Loucy (cell line): ENCODE results near the gene MPDZ.

Experiments used
- H2AFZ ChIP-seq: fragments of 200-600 bp; sonication (generic); 2 replicates; pipeline ENCODE4 v1.6.0; 2016; ENCODE audit warnings: antibody characterized with exemption, mild to moderate bottlenecking, low read length, moderate library complexity
- H3F3A ChIP-seq: fragments of 200-600 bp; 2 replicates; pipeline ENCODE4 v1.6.0; 2016; ENCODE audit warnings: antibody characterized with exemption, low read depth, mild to moderate bottlenecking
- H3K27me3 ChIP-seq: fragments of 200-600 bp; sonication (generic); 2 replicates; pipeline ENCODE4 v1.6.1; 2014; ENCODE audit warnings: low read length, mild to moderate bottlenecking; ENCODE audit not compliant: insufficient read depth, poor library complexity, severe bottlenecking
- H3K36me3 ChIP-seq: fragments of 200-600 bp; sonication (generic); 2 replicates; pipeline ENCODE4 v1.6.1; 2016; ENCODE audit warnings: low read length; ENCODE audit not compliant: insufficient read depth
- H3K4me1 ChIP-seq: fragments of 200-600 bp; sonication (generic); 2 replicates; pipeline ENCODE4 v1.5.1; 2014; ENCODE audit warnings: low read length, mild to moderate bottlenecking; ENCODE audit not compliant: insufficient read depth, poor library complexity, severe bottlenecking
- H3K4me2 ChIP-seq: fragments of 200-600 bp; sonication (generic); 2 replicates; pipeline ENCODE4 v1.6.0; 2014; ENCODE audit warnings: antibody characterized with exemption, low read length, low read depth, mild to moderate bottlenecking; ENCODE audit not compliant: poor library complexity, severe bottlenecking
- H3K4me3 ChIP-seq: fragments of 200-600 bp; sonication (generic); 2 replicates; pipeline ENCODE4 v1.5.1; 2014; ENCODE audit warnings: low read length, mild to moderate bottlenecking, mixed read lengths; ENCODE audit not compliant: poor library complexity, severe bottlenecking
- H3K79me2 ChIP-seq: fragments of 200-600 bp; sonication (generic); 2 replicates; pipeline ENCODE4 v1.6.1; 2014; ENCODE audit warnings: low read length; ENCODE audit not compliant: insufficient read depth
- H3K9ac ChIP-seq: fragments of 200-600 bp; sonication (generic); 2 replicates; pipeline ENCODE4 v1.6.0; 2014; ENCODE audit warnings: mild to moderate bottlenecking, low read depth, low read length, moderate library complexity; ENCODE audit not compliant: poor library complexity, severe bottlenecking
- H3K9me2 ChIP-seq: fragments of 200-600 bp; sonication (generic); replicated peaks from 2 replicates; pipeline ENCODE4 v1.6.1; 2016; ENCODE audit warnings: low read depth, low read length, mixed read lengths
- H3K9me3 ChIP-seq: fragments of 200-600 bp; sonication (generic); 2 replicates; pipeline ENCODE4 v1.6.1; 2014; ENCODE audit warnings: mild to moderate bottlenecking, antibody characterized with exemption, low read length, low read depth; ENCODE audit not compliant: insufficient read depth
- H4K20me1 ChIP-seq: fragments of 200-600 bp; sonication (generic); 2 replicates; pipeline ENCODE4 v1.6.0; 2014; ENCODE audit warnings: antibody characterized with exemption, low read length, mild to moderate bottlenecking; ENCODE audit not compliant: insufficient read depth, poor library complexity, severe bottlenecking
- EZH2phosphoT487 ChIP-seq: fragments of 200-600 bp; IDR thresholded peaks from 2 replicates; pipeline ENCODE4 v1.6.1; 2018; ENCODE audit warnings: antibody characterized with exemption, mild to moderate bottlenecking, moderate library complexity, borderline replicate concordance
- TF ChIP-seq, protein P1 (sequence below): fragments of 200-600 bp; sonication (generic); conservative IDR thresholded peaks from 2 replicates; pipeline ENCODE4 v1.5.1; 2014; ENCODE audit warnings: mild to moderate bottlenecking, antibody characterized with exemption, low read length

MPDZ gene

DNA sequence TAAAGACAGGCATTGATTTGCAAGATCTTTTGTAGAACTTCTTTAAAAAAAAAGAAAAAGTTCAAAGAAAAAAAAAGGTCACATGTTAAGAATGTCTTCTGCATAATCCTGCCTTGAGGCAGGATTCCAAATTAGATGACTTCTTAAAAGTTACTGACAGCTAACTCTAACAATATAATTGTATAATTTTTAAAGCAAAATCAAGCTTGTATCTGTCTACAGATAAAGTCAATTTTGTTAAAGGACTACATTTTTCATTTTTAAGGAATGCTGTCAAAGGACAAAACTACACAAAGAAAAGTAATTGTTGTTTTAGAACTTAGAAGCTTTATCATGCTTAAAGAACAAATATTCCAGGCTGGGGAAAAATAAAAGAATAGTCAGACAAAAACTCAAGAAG lies 57.8 kb downstream of the MPDZ start:
- TF ChIP-seq, protein P1, sequence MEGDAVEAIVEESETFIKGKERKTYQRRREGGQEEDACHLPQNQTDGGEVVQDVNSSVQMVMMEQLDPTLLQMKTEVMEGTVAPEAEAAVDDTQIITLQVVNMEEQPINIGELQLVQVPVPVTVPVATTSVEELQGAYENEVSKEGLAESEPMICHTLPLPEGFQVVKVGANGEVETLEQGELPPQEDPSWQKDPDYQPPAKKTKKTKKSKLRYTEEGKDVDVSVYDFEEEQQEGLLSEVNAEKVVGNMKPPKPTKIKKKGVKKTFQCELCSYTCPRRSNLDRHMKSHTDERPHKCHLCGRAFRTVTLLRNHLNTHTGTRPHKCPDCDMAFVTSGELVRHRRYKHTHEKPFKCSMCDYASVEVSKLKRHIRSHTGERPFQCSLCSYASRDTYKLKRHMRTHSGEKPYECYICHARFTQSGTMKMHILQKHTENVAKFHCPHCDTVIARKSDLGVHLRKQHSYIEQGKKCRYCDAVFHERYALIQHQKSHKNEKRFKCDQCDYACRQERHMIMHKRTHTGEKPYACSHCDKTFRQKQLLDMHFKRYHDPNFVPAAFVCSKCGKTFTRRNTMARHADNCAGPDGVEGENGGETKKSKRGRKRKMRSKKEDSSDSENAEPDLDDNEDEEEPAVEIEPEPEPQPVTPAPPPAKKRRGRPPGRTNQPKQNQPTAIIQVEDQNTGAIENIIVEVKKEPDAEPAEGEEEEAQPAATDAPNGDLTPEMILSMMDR = no peak
- TF ChIP-seq EZH2phosphoT487 = no peak

DNA sequence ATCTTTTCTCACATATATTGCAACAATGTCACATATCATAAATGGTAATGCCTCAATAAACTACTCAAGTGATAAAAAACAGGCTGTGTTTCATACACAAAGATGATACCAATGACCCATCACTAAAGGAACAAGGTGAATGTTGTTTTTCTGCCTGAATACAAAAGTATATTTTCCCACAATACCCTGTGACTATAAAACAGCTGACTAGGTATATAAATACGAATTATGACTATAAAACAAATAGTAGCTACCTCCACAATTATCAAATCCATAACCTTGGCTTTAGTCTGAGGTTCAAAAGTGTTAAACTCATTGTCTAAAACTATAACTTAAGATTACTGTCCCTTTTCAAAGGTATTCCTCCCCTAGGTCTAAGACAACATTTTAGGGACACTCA lies 58.7 kb downstream of the MPDZ start:
- no peak overlapping the region for H2AFZ ChIP-seq
- TF ChIP-seq, protein P1 = no peak
- no peak for TF ChIP-seq EZH2phosphoT487

More for the DNA sequence above, 57.8 kb downstream of the MPDZ start:
- no peaks in the 10 kb centered on the region for H4K20me1 ChIP-seq
- H2AFZ ChIP-seq = no peak overlapping the region
- no peaks in the 10 kb centered on the region for H3K9me2 ChIP-seq
- no peaks in the 10 kb centered on the region for H3K79me2 ChIP-seq
- H3K4me1 ChIP-seq = no peaks in the 10 kb centered on the region
- H3K9me3 ChIP-seq = no peaks in the 10 kb centered on the region
- H3K9ac ChIP-seq = no peak overlapping the region
- H3K27me3 ChIP-seq = no peaks in the 10 kb centered on the region
- no peaks in the 10 kb centered on the region for H3K36me3 ChIP-seq
- no peak overlapping the region for H3K4me3 ChIP-seq
- H3K4me2 ChIP-seq = no peak overlapping the region
- H3F3A ChIP-seq = no peaks in the 10 kb centered on the region

DNA sequence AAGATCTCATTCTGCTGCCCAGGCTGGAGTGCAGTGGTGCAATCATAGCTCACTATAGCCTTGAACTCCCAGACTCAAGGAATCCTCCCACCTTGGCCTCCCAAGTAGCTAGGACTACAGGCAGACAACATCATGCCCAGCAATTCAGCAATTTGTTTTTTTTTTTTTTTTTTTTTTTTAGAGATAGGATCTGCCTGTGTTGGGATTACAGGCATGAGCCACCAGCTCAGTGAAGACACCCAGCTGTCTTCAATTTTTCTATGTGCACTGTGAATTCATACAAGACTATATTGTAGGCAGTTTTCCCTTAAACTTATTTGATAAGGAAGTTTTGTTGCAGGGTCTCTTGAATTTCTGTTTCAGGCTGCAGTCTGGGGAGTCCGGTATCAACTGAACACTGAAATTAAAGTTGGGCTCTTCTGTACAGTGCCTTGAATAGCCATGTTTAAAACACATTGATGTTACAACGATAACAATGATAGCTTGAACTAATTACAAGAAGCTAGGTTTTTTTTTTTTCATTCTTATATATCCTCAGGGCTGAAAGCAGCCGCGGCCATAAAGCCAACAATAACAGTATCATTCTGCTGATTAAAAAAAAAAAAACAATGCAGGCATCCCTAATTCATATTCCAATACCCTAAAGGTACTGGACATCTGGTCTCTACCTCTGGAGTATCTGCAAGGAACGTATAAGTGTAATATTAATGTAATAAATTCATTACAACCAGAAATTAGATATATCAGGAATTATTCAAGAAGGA lies 63.5 kb downstream of the MPDZ start:
- Histone ChIP-seq H3K4me1 (no peaks in the 10 kb centered on the region), H3K9me3 (no peaks in the 10 kb centered on the region), H3K79me2 (no peaks in the 10 kb centered on the region), H3K27me3 (no peaks in the 10 kb centered on the region), H3F3A (no peaks in the 10 kb centered on the region), H3K9me2 (no peaks in the 10 kb centered on the region), H3K4me2 (no peak overlapping the region), H3K4me3 (no peak overlapping the region), H4K20me1 (no peaks in the 10 kb centered on the region), H3K36me3 (no peaks in the 10 kb centered on the region), H3K9ac (no peak overlapping the region), H2AFZ (no peak overlapping the region)
- TF ChIP-seq EZH2phosphoT487 = no peak
- TF ChIP-seq, protein P1 = no peak

More for the DNA sequence above, 58.7 kb downstream of the MPDZ start:
- no peaks in the 10 kb centered on the region for H3K36me3 ChIP-seq
- H3K4me3 ChIP-seq = no peak overlapping the region
- no peaks in the 10 kb centered on the region for H3F3A ChIP-seq
- H3K4me2 ChIP-seq = no peak overlapping the region
- no peak overlapping the region for H3K9ac ChIP-seq
- no peaks in the 10 kb centered on the region for H4K20me1 ChIP-seq
- H3K4me1 ChIP-seq = no peaks in the 10 kb centered on the region
- no peaks in the 10 kb centered on the region for H3K9me2 ChIP-seq
- no peaks in the 10 kb centered on the region for H3K27me3 ChIP-seq
- no peaks in the 10 kb centered on the region for H3K9me3 ChIP-seq
- no peaks in the 10 kb centered on the region for H3K79me2 ChIP-seq
